HG02981 (cell line): ENCODE data around the gene LMF1.
"Not testable (repeated sequence)": the region's sequence is repeated elsewhere in the genome, so short reads cannot be mapped to it uniquely, and the experiment has no call there.

Experiments
- ATAC-seq: cut with Tn5 transposase; IDR thresholded peaks from one replicate; pipeline ENCODE4 v1.9.1; 2021; ENCODE audit warnings: mild to moderate bottlenecking, moderate library complexity; ENCODE audit not compliant: unreplicated experiment

LMF1 gene

GRCh38 chr16:973366-973765, 2.6 kb upstream of the LMF1 start:
- ATAC-seq = no peak

GRCh38 chr16:972316-973002, 1.7 kb upstream of the LMF1 start:
- ATAC-seq = no peak

GRCh38 chr16:971981-972315, 1.2 kb upstream of the LMF1 start:
- ATAC-seq = no peak

- no peak for ATAC-seq
Observed at GRCh38 chr16:971582-971905, 760 bp upstream of the LMF1 start.

- peak; percentile 17 for ATAC-seq
Observed at GRCh38 chr16:970386-970765, 408 bp downstream of the LMF1 start.

- no peak for ATAC-seq
Observed at GRCh38 chr16:969508-970385, 1.0 kb downstream of the LMF1 start.

GRCh38 chr16:968620-969019, 2.2 kb downstream of the LMF1 start:
- no peak for ATAC-seq

- ATAC-seq = no peak
Observed at GRCh38 chr16:967546-968295, 3.1 kb downstream of the LMF1 start.

- no peak for ATAC-seq
Observed at GRCh38 chr16:967077-967541, 3.7 kb downstream of the LMF1 start.

GRCh38 chr16:966505-966904, 4.3 kb downstream of the LMF1 start:
- no peak for ATAC-seq

- no peak for ATAC-seq
Observed at GRCh38 chr16:966035-966434, 4.7 kb downstream of the LMF1 start.

- ATAC-seq = no peak
Observed at GRCh38 chr16:965487-965886, 5.3 kb downstream of the LMF1 start.

GRCh38 chr16:965036-965395, 5.8 kb downstream of the LMF1 start:
- ATAC-seq = no peak

GRCh38 chr16:964356-965035, 6.3 kb downstream of the LMF1 start:
- no peak for ATAC-seq

- ATAC-seq = no peak
Observed at GRCh38 chr16:963913-964312, 6.9 kb downstream of the LMF1 start.

GRCh38 chr16:962901-963814, 7.6 kb downstream of the LMF1 start:
- no peak for ATAC-seq

GRCh38 chr16:962366-962765, 8.4 kb downstream of the LMF1 start:
- no peak for ATAC-seq

GRCh38 chr16:959232-960040, 11.3 kb downstream of the LMF1 start:
- ATAC-seq = no peak

GRCh38 chr16:955766-956165, 15.0 kb downstream of the LMF1 start:
- ATAC-seq = not testable (repeated sequence)
